ENCODE data around the gene HSD3B2. TPM values are rescaled to one million over a fixed set of nuclear protein-coding genes. Genes with fewer than 3 reads are reported as not detected.
A peak's percentile ranks its signal among the peaks of the same experiment; 100 is the strongest.

HSD3B2 gene
- total and polyA plus RNA-seq, 4 donors = 0.02 to 1.6 TPM; not detected in 2

- H3K4me3 ChIP-seq = no peak overlapping the region
Measured at GRCh38 chr1:119372503-119373086, 42.4 kb upstream of the HSD3B2 start.

GRCh38 chr1:119373465-119373864 lies 41.5 kb upstream of the HSD3B2 start:
- ATAC-seq (ENCODE audit: insufficient read depth, low FRiP score) = no peak
- peaks cover 0 to 27% (median 0%) of the 10 kb centered on the region in 5 donors for H3K4me1 ChIP-seq (ENCODE audit: control insufficient read depth in 5 of 5, insufficient read depth in 5 of 5, low read length in 5 of 5)
- WGBS, 2 donors = 34 to 58% methylated on average over 2 of the region's 2 CpGs
- H3K27ac ChIP-seq (ENCODE audit: low read depth in 1 of 2, low read length in 1 of 2) = no peak overlapping the region
- no peaks in the 10 kb centered on the region for H3K27me3 ChIP-seq (ENCODE audit: control insufficient read depth in 3 of 3, insufficient read depth in 3 of 3, low read length in 2 of 3)
- peaks cover 0 to 3% (median 0%) of the 10 kb centered on the region in 4 donors for H3K9me3 ChIP-seq (ENCODE audit: control insufficient read depth in 4 of 4, insufficient read depth in 3 of 4, low read length in 3 of 4)
- H3K36me3 ChIP-seq (ENCODE audit: control insufficient read depth in 4 of 4, insufficient read depth in 4 of 4, low read length in 4 of 4) = no peaks in the 10 kb centered on the region
- no peak overlapping the region for H3K9ac ChIP-seq (ENCODE audit: insufficient read depth in 1 of 2, low read length in 2 of 2)
- no peak for DNase-seq
- no peak for TF ChIP-seq CTCF (IDR thresholded peaks at IDR 0.05; ENCODE audit: control extremely low read depth, extremely low read depth)
- H3K4me3 ChIP-seq = no peak overlapping the region

More at GRCh38 chr1:119372503-119373086, 42.4 kb upstream of the HSD3B2 start:
- Histone ChIP-seq H3K27ac (ENCODE audit: low read depth in 1 of 2, low read length in 1 of 2) (no peak overlapping the region), H3K9me3 (ENCODE audit: control insufficient read depth in 4 of 4, insufficient read depth in 3 of 4, low read length in 3 of 4) (peaks cover 0 to 3% (median 0%) of the 10 kb centered on the region in 4 donors), H3K27me3 (ENCODE audit: control insufficient read depth in 3 of 3, insufficient read depth in 3 of 3, low read length in 2 of 3) (no peaks in the 10 kb centered on the region), H3K36me3 (ENCODE audit: control insufficient read depth in 4 of 4, insufficient read depth in 4 of 4, low read length in 4 of 4) (no peaks in the 10 kb centered on the region), H3K4me1 (ENCODE audit: control insufficient read depth in 5 of 5, insufficient read depth in 5 of 5, low read length in 5 of 5) (peaks cover 0 to 27% (median 0%) of the 10 kb centered on the region in 5 donors), H3K9ac (ENCODE audit: insufficient read depth in 1 of 2, low read length in 2 of 2) (peak overlapping the region in 1 of 2 donors; percentile 14)
- 23 to 24% methylated on average over 6 of the region's 6 CpGs for WGBS, 2 donors
- ATAC-seq (ENCODE audit: insufficient read depth, low FRiP score) (no peak), DNase-seq (peak; percentile 82 to 97 (median 94))
- no peak for TF ChIP-seq CTCF (IDR thresholded peaks at IDR 0.05; ENCODE audit: control extremely low read depth, extremely low read depth)

- peaks cover 0 to 3% (median 0%) of the 10 kb centered on the region in 4 donors for H3K9me3 ChIP-seq (ENCODE audit: control insufficient read depth in 4 of 4, insufficient read depth in 3 of 4, low read length in 3 of 4)
- no peak for TF ChIP-seq CTCF (IDR thresholded peaks at IDR 0.05; ENCODE audit: control extremely low read depth, extremely low read depth)
- no peaks in the 10 kb centered on the region for H3K27me3 ChIP-seq (ENCODE audit: control insufficient read depth in 3 of 3, insufficient read depth in 3 of 3, low read length in 2 of 3)
- 43 to 64% methylated on average over 4 of the region's 4 CpGs for WGBS, 2 donors
- ATAC-seq (ENCODE audit: insufficient read depth, low FRiP score) = no peak
- H3K9ac ChIP-seq (ENCODE audit: insufficient read depth in 1 of 2, low read length in 2 of 2) = no peak overlapping the region
- H3K36me3 ChIP-seq (ENCODE audit: control insufficient read depth in 4 of 4, insufficient read depth in 4 of 4, low read length in 4 of 4) = no peaks in the 10 kb centered on the region
- H3K4me1 ChIP-seq (ENCODE audit: control insufficient read depth in 5 of 5, insufficient read depth in 5 of 5, low read length in 5 of 5) = peaks cover 0 to 27% (median 0%) of the 10 kb centered on the region in 5 donors
- H3K4me3 ChIP-seq = no peak overlapping the region
- H3K27ac ChIP-seq (ENCODE audit: low read depth in 1 of 2, low read length in 1 of 2) = no peak overlapping the region
- DNase-seq = no peak
Measured at GRCh38 chr1:119374208-119374874, 40.6 kb upstream of the HSD3B2 start.
